ENCODE results near the gene IRF8. TPM values are rescaled to one million over a fixed set of nuclear protein-coding genes. Genes with fewer than 3 reads are reported as not detected.

The IRF8 gene
- total RNA-seq, 1 experiment from 2014 or later: 0.28 TPM

DNA sequence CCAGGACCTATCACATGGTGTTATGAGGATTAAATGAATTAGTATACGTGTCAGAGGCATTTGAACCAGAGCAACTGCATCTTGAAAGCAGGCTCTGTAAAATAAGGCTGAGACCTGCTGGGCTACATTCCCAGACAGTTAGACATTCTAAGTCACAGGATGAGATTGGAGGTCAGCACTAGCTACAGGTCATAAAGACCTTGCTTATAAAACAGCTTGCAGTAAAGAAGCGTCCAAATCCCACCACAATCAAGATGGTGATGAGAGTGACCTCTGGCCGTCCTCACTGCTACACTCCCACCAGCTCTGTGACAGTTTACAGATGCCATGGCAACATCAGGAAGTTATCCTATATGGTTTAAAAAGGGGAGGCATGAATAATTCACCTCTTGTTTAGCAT, 71.8 kb downstream of the IRF8 start:
- no peak overlapping the region for H3K18ac ChIP-seq (ENCODE audit: insufficient read length, low read depth, low read length)
- no peak overlapping the region for H3K27ac ChIP-seq (ENCODE audit: insufficient read length, low read depth, low read length)
- H3K14ac ChIP-seq (ENCODE audit: insufficient read depth, low read length): no peak overlapping the region
- Mint-ChIP-seq H3K27ac (no peak overlapping the region), H3K4me1 (peaks cover 14 to 23% of the 10 kb centered on the region in 2 experiments), H3K27me3 (ENCODE audit: low read depth) (peaks cover 34% of the 10 kb centered on the region), H3K9me3 (peaks cover 4 to 7% of the 10 kb centered on the region in 2 experiments), H3K4me3 (no peak overlapping the region), H3K36me3 (ENCODE audit: insufficient read depth in 1 of 3, low read depth in 3 of 3) (peaks cover 2 to 6% (median 3%) of the 10 kb centered on the region in 3 experiments; a peak in 4 of 7 replicates)
- no peak overlapping the region for H2BK20ac ChIP-seq (ENCODE audit: low read depth, low read length, poor library complexity, severe bottlenecking)
- H3K4me2 ChIP-seq (ENCODE audit: insufficient read depth, insufficient read length, low read length): no peak overlapping the region
- no peak overlapping the region for H3T11ph ChIP-seq (ENCODE audit: low read length)
- H3K23ac ChIP-seq (ENCODE audit: insufficient read length, low read depth, low read length): no peak overlapping the region
- no peak overlapping the region for H2AFZ ChIP-seq (ENCODE audit: low read length)
- no peaks in the 10 kb centered on the region for H4K20me1 ChIP-seq (ENCODE audit: control insufficient read depth, insufficient read depth, insufficient read length)
- H2BK120ac ChIP-seq (ENCODE audit: low read depth, low read length, poor library complexity, severe bottlenecking): no peak overlapping the region
- H2BK5ac ChIP-seq (ENCODE audit: insufficient read length, low read length): no peak overlapping the region
- H4K5ac ChIP-seq (ENCODE audit: insufficient read length, low read depth, low read length): no peak overlapping the region
- H3K9ac ChIP-seq (ENCODE audit: extremely low read depth, insufficient read length, low read length): no peak overlapping the region
- no peak overlapping the region for H2AK5ac ChIP-seq (ENCODE audit: insufficient read length, low read length)
- no peak overlapping the region for H3K56ac ChIP-seq (ENCODE audit: insufficient read length, low read depth, low read length)
- peaks cover 2% of the 10 kb centered on the region; the same call in 1 of the 2 replicates for H3K4me1 ChIP-seq (ENCODE audit: insufficient read depth, low read length)
- no peak overlapping the region for H3K4ac ChIP-seq (ENCODE audit: low read depth, low read length)
- peaks cover 2% of the 10 kb centered on the region for H3K23me2 ChIP-seq (ENCODE audit: insufficient read length, low read depth, low read length, poor library complexity, severe bottlenecking)
- H2BK12ac ChIP-seq (ENCODE audit: insufficient read length, low read depth, low read length): no peak overlapping the region
- H3K9me3 ChIP-seq (ENCODE audit: control insufficient read depth, low read depth, low read length): no peaks in the 10 kb centered on the region
- no peaks in the 10 kb centered on the region for H3K79me1 ChIP-seq (ENCODE audit: insufficient read depth, low read depth, low read length, poor library complexity, severe bottlenecking)
- H2BK15ac ChIP-seq (ENCODE audit: low read depth, low read length): no peak overlapping the region
- no peaks in the 10 kb centered on the region for H3K27me3 ChIP-seq (ENCODE audit: insufficient read depth, low read length)
- TF ChIP-seq, protein P1, sequence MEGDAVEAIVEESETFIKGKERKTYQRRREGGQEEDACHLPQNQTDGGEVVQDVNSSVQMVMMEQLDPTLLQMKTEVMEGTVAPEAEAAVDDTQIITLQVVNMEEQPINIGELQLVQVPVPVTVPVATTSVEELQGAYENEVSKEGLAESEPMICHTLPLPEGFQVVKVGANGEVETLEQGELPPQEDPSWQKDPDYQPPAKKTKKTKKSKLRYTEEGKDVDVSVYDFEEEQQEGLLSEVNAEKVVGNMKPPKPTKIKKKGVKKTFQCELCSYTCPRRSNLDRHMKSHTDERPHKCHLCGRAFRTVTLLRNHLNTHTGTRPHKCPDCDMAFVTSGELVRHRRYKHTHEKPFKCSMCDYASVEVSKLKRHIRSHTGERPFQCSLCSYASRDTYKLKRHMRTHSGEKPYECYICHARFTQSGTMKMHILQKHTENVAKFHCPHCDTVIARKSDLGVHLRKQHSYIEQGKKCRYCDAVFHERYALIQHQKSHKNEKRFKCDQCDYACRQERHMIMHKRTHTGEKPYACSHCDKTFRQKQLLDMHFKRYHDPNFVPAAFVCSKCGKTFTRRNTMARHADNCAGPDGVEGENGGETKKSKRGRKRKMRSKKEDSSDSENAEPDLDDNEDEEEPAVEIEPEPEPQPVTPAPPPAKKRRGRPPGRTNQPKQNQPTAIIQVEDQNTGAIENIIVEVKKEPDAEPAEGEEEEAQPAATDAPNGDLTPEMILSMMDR (conservative IDR thresholded peaks at IDR 0.05): no peak
- no peak overlapping the region for H4K8ac ChIP-seq (replicated peaks; ENCODE audit: insufficient read length, low read depth, low read length)
- H4K91ac ChIP-seq (ENCODE audit: insufficient read length, low read depth, low read length): no peak overlapping the region
- H3K79me2 ChIP-seq (ENCODE audit: insufficient read depth, low read length): no peaks in the 10 kb centered on the region
- DNase-seq: no peak
- no CpG with 5 or more reads among the region's 3 CpGs for WGBS (ENCODE audit: extremely low coverage, insufficient read length, low lambda C conversion rate)

Small RNA genes lying within 50 kb of the gene (microRNA-seq; reads per million reads assigned to microRNA genes)
- not detected for gene MIR6774 (ENCODE audit: borderline microRNAs expressed)

Other genes starting within 250 kb of the IRF8 start
- 52.7 and 53.2 TPM in 2 replicates for gene GINS2, start 210.2 kb upstream of the IRF8 start, total RNA-seq (2021)
- gene C16orf74, start 148.1 kb upstream of the IRF8 start, total RNA-seq (2021): 4.9 and 5.6 TPM in 2 replicates
- 52.3 and 59.5 TPM in 2 replicates for gene EMC8, start 99.6 kb upstream of the IRF8 start, total RNA-seq (2021)
- 506 and 520 TPM in 2 replicates for gene COX4I1, start 99.5 kb upstream of the IRF8 start, total RNA-seq (2021)

Measured in H9 (cell line).